AML-193 (cell line): ENCODE data around the gene PRR3.
A peak's percentile ranks its signal among the peaks of the same experiment; 100 is the strongest.

Source experiments
- DNase-seq, 2 experiments: peaks; one replicate each; lab custom pipeline; 2025; lab: John Stamatoyannopoulos, UW

The PRR3 gene

GRCh38 chr6:30571762-30572082, 14.6 kb downstream of the PRR3 start:
- no peak for DNase-seq

GRCh38 chr6:30572148-30572547, 15.1 kb downstream of the PRR3 start:
- no peak for DNase-seq

GRCh38 chr6:30573113-30573512, 16.0 kb downstream of the PRR3 start:
- no peak for DNase-seq

GRCh38 chr6:30578051-30578450, 21.0 kb downstream of the PRR3 start:
- no peak for DNase-seq

- DNase-seq = no peak
These were observed 26.8 kb downstream of the PRR3 start for GRCh38 chr6:30583921-30584320.

GRCh38 chr6:30589754-30590358, 32.8 kb downstream of the PRR3 start:
- no peak for DNase-seq

GRCh38 chr6:30590509-30590908, 33.4 kb downstream of the PRR3 start:
- DNase-seq = no peak

GRCh38 chr6:30591008-30591407, 33.9 kb downstream of the PRR3 start:
- no peak for DNase-seq

GRCh38 chr6:30592287-30592686, 35.2 kb downstream of the PRR3 start:
- DNase-seq = no peak

GRCh38 chr6:30597315-30598144, 40.4 kb downstream of the PRR3 start:
- DNase-seq = peak; percentile 68 to 74

GRCh38 chr6:30598912-30599624, 42.0 kb downstream of the PRR3 start:
- no peak for DNase-seq

GRCh38 chr6:30599625-30600324, 42.7 kb downstream of the PRR3 start:
- no peak for DNase-seq

GRCh38 chr6:30600451-30600961, 43.4 kb downstream of the PRR3 start:
- DNase-seq = no peak

- no peak for DNase-seq
These were observed 44.3 kb downstream of the PRR3 start for GRCh38 chr6:30601436-30601814.

- no peak for DNase-seq
These were observed 44.9 kb downstream of the PRR3 start for GRCh38 chr6:30601815-30602641.

GRCh38 chr6:30603961-30604360, 46.9 kb downstream of the PRR3 start:
- no peak for DNase-seq

- no peak for DNase-seq
These were observed 53.0 kb downstream of the PRR3 start for GRCh38 chr6:30610065-30610464.

GRCh38 chr6:30611150-30611855, 54.2 kb downstream of the PRR3 start:
- DNase-seq = no peak

- no peak for DNase-seq
These were observed 54.7 kb downstream of the PRR3 start for GRCh38 chr6:30611856-30612194.

GRCh38 chr6:30612213-30612612, 55.1 kb downstream of the PRR3 start:
- peak in 1 of 2 experiments; percentile 13 for DNase-seq

- DNase-seq = no peak
These were observed 55.7 kb downstream of the PRR3 start for GRCh38 chr6:30612687-30613248.
